Smooth muscle cell (in vitro differentiated cells): ENCODE measurements around the gene DHX8. TPM values are rescaled to one million over a fixed set of nuclear protein-coding genes. Genes with fewer than 3 reads are reported as not detected.

Source experiments
- DNase-seq: peaks from one replicate; lab custom pipeline; 2025; ENCODE audit not compliant: unreplicated experiment; lab: John Stamatoyannopoulos, UW
- H2AFZ ChIP-seq: fragments of 200-600 bp; sonication (generic); 2 replicates; pipeline ENCODE4 v1.6.0; 2016; ENCODE audit warnings: antibody characterized with exemption, low read depth, mild to moderate bottlenecking
- H3F3A ChIP-seq: fragments of 200-600 bp; sonication (generic); 2 replicates; pipeline ENCODE4 v1.6.0; 2017; ENCODE audit warnings: antibody characterized with exemption, low read depth
- H3K27ac ChIP-seq: fragments of 200-600 bp; sonication (generic); 2 replicates; pipeline ENCODE4 v1.5.1; 2016; ENCODE audit warnings: low read depth, mild to moderate bottlenecking
- H3K27me3 ChIP-seq: fragments of 200-600 bp; sonication (generic); 2 replicates; pipeline ENCODE4 v1.6.1; 2016; ENCODE audit warnings: low read depth, mild to moderate bottlenecking
- H3K36me3 ChIP-seq: fragments of 200-600 bp; sonication (generic); 2 replicates; pipeline ENCODE4 v1.5.1; 2016; ENCODE audit warnings: low read depth
- H3K4me1 ChIP-seq: fragments of 200-600 bp; sonication (generic); 2 replicates; pipeline ENCODE4 v1.5.1; 2016; ENCODE audit warnings: low read depth
- H3K4me2 ChIP-seq: fragments of 200-600 bp; sonication (generic); 2 replicates; pipeline ENCODE4 v1.6.0; 2016; ENCODE audit warnings: mild to moderate bottlenecking
- H3K4me3 ChIP-seq: fragments of 200-600 bp; sonication (generic); 2 replicates; pipeline ENCODE4 v1.5.1; 2016; ENCODE audit warnings: mild to moderate bottlenecking
- H3K79me2 ChIP-seq: fragments of 200-600 bp; sonication (generic); 2 replicates; pipeline ENCODE4 v1.6.0; 2016; ENCODE audit warnings: low read depth, mild to moderate bottlenecking
- H3K9ac ChIP-seq: fragments of 200-600 bp; sonication (generic); 2 replicates; pipeline ENCODE4 v1.6.0; 2016; ENCODE audit warnings: low read depth
- H3K9me3 ChIP-seq: fragments of 200-600 bp; sonication (generic); replicated peaks from 2 replicates; pipeline ENCODE4 v1.5.1; 2016; ENCODE audit warnings: low read depth
- H4K20me1 ChIP-seq: fragments of 200-600 bp; sonication (generic); 2 replicates; pipeline ENCODE4 v1.6.0; 2016; ENCODE audit warnings: low read depth
- CTCF ChIP-seq: fragments of 200-600 bp; sonication (generic); IDR thresholded peaks from 2 replicates; pipeline ENCODE4 v1.5.1; 2017; ENCODE audit warnings: borderline replicate concordance, mild to moderate bottlenecking, antibody characterized with exemption; ENCODE audit not compliant: insufficient read depth, poor library complexity, severe bottlenecking
- WGBS: methylation state at CpG from one replicate; pipeline ENCODE4 v1.1.7; 2016; ENCODE audit warnings: low lambda C conversion rate; 5-methylcytosine and 5-hydroxymethylcytosine counted together
- polyA plus RNA-seq: library from polyadenylated mRNA; unstranded; fragments of >200 nt; fragmentation: Nextera tagmentation; extraction: Ambion mirVana; gene quantifications from 2 replicates; pipeline ENCODE4 v1.2.1, GENCODE V29; 2016
- total RNA-seq: library from RNA; depleted of rRNA; stranded (reverse); fragments of >200 nt; gene quantifications from 2 replicates; pipeline ENCODE4 v1.2.3, GENCODE V29; 2014

Gene DHX8
- total and polyA plus RNA-seq, 2 experiments from 2014 or later: 24.4 to 36.9 TPM

GRCh38 chr17:43563600-43564594 lies 80.1 kb downstream of the DHX8 start:
- Histone ChIP-seq H3K4me2 (peak overlapping the region; percentile 79), H3F3A (no peaks in the 10 kb centered on the region), H3K79me2 (no peaks in the 10 kb centered on the region), H3K9ac (no peak overlapping the region), H3K4me3 (no peak overlapping the region), H3K36me3 (no peaks in the 10 kb centered on the region), H3K27ac (no peak overlapping the region), H4K20me1 (no peaks in the 10 kb centered on the region), H3K4me1 (peaks cover 15% of the 10 kb centered on the region), H3K27me3 (no peaks in the 10 kb centered on the region), H3K9me3 (no peaks in the 10 kb centered on the region), H2AFZ (no peak overlapping the region)
- WGBS: 76% methylated on average over 15 of the region's 15 CpGs
- DNase-seq: no peak
- TF ChIP-seq CTCF: no peak

GRCh38 chr17:43568506-43569082 lies 84.8 kb downstream of the DHX8 start:
- Histone ChIP-seq H3K4me2 (no peak overlapping the region), H3K79me2 (no peaks in the 10 kb centered on the region), H3K4me3 (no peak overlapping the region), H2AFZ (no peak overlapping the region), H3K27me3 (no peaks in the 10 kb centered on the region), H3K36me3 (no peaks in the 10 kb centered on the region), H3K4me1 (peaks cover 3% of the 10 kb centered on the region), H3K27ac (no peak overlapping the region), H3K9ac (no peak overlapping the region), H3K9me3 (no peaks in the 10 kb centered on the region), H4K20me1 (no peaks in the 10 kb centered on the region), H3F3A (no peaks in the 10 kb centered on the region)
- TF ChIP-seq CTCF: no peak
- 93% methylated on average over 5 of the region's 5 CpGs for WGBS
- no peak for DNase-seq

- Histone ChIP-seq H4K20me1 (no peaks in the 10 kb centered on the region), H3K79me2 (no peaks in the 10 kb centered on the region), H3K27ac (no peak overlapping the region), H3K27me3 (no peaks in the 10 kb centered on the region), H3F3A (no peaks in the 10 kb centered on the region), H3K36me3 (no peaks in the 10 kb centered on the region), H3K4me3 (no peak overlapping the region), H3K4me1 (no peaks in the 10 kb centered on the region), H2AFZ (no peak overlapping the region), H3K4me2 (no peak overlapping the region), H3K9ac (no peak overlapping the region), H3K9me3 (no peaks in the 10 kb centered on the region)
- DNase-seq: no peak
- WGBS: 46% methylated on average over 3 of the region's 3 CpGs
- TF ChIP-seq CTCF: no peak
Observed at GRCh38 chr17:43570518-43570928, 86.7 kb downstream of the DHX8 start.
